B cell (primary cell): ENCODE measurements around the gene PTPRT.

Experiments
- EZH2 ChIP-seq: IDR thresholded peaks from 2 replicates; pipeline ENCODE4 v1.6.1; 2012; ENCODE audit warnings: borderline replicate concordance, low read depth, mild to moderate bottlenecking, moderate library complexity, low read length; ENCODE audit not compliant: insufficient read depth, poor library complexity, severe bottlenecking
- TF ChIP-seq, protein P1 (sequence below): fragments of 200-600 bp; IDR thresholded peaks from one replicate; pipeline ENCODE4 v1.8.0; 2022; ENCODE audit warnings: antibody characterized with exemption, mild to moderate bottlenecking

DNA sequence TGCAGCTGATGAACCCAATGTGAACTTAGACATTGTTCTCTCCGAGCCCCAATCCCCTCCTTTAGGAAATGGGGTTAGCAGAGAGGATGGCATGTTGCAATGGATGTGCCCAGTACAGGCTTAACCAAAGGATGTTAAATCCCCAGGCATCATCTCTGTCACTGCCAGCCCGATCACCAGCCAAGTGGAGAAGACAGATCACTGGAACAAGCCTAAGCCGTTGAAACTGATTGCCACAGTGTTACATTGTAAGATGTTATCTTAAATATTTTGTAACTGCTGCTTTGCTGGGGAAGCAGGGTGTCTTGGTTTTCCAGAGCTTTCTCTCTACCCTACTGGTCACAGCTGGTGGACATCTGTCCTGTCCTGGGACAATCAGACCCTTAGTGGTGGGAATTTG is 788.1 kb downstream of the PTPRT start:
- TF ChIP-seq EZH2 = no peak
- TF ChIP-seq, protein P1, sequence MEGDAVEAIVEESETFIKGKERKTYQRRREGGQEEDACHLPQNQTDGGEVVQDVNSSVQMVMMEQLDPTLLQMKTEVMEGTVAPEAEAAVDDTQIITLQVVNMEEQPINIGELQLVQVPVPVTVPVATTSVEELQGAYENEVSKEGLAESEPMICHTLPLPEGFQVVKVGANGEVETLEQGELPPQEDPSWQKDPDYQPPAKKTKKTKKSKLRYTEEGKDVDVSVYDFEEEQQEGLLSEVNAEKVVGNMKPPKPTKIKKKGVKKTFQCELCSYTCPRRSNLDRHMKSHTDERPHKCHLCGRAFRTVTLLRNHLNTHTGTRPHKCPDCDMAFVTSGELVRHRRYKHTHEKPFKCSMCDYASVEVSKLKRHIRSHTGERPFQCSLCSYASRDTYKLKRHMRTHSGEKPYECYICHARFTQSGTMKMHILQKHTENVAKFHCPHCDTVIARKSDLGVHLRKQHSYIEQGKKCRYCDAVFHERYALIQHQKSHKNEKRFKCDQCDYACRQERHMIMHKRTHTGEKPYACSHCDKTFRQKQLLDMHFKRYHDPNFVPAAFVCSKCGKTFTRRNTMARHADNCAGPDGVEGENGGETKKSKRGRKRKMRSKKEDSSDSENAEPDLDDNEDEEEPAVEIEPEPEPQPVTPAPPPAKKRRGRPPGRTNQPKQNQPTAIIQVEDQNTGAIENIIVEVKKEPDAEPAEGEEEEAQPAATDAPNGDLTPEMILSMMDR = no peak
